GM21737 (cell line): ENCODE measurements around the gene TMCC1.
"Not testable (repeated sequence)": the region's sequence is repeated elsewhere in the genome, so short reads cannot be mapped to it uniquely, and the experiment has no call there.

Source experiments
- ATAC-seq: cut with Tn5 transposase; IDR thresholded peaks from one replicate; pipeline ENCODE4 v1.9.1; 2021; ENCODE audit warnings: mild to moderate bottlenecking, moderate library complexity; ENCODE audit not compliant: unreplicated experiment

The TMCC1 gene

DNA sequence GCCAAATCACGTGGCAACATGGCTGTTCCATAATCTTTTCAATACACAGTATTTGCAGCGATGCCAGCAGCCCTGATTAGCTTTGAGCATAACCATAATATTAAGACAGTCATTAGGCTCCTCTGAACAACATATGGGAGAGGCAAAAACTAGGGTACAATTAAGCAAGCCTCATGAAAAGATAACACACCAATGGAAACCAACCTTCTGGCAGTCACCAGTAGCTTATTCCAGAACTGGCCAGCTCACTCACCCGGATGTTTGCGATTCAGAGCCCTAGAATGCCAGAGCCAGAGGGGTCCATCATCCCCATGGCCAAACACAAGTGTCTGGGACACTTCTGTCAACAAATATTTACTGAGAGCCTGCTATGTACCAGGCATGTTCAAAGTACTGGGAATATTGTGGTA, 238.2 kb downstream of the TMCC1 start:
- no peak for ATAC-seq

DNA sequence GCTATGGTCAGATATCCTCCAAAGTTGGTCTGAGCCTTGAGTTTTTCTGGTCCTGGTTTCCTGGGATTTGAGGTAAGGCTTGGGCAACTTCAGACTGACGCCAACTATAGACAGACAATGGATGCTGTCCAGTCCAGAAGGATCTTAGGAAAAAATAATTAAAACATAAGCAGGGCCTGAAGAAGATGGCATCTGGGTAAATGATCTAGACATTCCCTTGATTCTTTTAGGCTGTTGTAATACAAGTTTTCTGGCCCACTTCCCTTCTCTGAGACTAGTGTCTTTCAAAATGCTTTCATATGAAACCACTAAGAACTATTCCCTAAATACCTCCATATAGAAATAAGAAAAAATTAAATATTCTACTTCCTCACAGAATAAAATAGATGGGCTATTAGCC, 239.4 kb downstream of the TMCC1 start:
- no peak for ATAC-seq

DNA sequence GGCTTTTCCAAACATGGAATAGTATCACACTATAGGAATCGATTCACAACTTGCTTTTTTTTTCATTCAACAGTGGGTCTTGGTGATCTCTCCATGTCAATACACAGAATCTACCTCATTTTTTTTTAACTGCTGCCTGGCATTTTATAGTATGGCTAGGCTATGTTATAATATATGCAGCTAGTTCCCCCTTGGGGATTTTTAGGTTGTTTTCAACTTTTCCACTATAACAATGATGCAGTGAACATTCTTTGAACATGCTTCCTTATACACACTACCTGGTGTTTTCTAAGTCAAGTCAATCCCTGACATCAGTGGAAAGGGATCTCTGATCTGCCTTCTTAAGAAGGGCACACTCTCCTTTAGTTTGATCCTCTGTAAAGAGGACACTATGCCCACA, 240.5 kb downstream of the TMCC1 start:
- ATAC-seq = no peak

DNA sequence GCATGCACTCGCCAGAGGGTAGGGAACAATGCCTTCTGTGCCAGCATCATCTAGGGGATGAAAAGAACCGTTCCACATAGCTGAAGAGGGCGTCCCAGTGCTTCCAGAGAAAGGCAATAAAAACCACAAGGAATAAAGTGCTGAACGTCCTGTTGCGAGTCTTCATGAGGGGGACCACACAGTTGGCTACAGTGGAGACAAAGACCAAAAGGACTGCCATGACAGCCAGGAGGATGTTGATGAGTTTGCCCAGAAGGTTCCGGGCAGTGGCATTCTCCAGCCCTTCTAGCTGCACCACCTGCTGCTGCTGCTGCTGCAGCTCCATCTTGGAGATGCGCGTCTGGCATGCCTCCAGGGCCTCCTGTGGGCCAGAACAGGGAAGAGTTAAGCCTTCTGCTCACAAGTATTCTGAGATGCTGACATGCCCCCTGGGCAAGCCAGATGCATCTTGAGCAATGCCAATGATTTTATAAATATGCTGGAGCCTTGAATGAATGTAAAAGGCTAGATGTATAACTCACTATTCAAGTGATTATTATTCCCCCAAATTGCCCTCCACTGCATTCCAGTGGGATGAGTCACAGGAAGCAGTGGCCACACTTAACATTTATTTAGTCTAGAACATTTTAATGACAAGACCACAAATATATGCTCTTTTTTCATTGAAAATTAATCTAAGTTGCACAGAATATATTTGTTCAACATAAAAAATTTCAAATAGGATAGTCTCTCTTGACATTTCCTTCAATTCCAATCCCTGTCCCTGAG, 241.9 kb downstream of the TMCC1 start:
- ATAC-seq = no peak

DNA sequence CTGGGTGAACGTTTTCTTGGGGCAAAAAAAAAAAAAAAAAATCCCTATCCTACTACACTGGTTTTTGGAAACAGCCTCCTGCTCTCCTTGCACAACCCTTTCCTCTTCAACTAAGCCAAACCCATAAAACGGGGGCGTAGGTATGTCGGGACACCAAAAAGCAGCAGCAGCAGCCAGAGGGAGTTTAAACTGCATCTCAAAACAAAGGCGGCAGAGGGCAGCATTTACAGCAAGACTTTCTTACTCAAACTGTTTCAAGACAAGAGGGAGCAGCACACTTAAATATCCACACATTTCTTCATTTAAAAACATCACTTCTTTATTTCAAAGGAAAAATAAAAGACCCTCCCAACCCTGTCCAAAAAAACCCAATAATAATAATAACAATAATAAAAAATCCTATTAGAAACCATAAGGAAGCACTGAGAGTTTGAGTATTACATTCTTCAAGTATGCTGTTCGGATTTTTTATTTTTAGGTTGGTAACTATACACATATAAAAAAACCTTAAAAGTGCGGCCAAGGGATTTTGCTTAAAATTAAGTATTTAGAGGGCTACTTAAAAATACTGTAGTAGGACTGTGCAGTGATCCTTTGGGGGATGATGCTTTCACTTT, 243.1 kb downstream of the TMCC1 start:
- no peak for ATAC-seq

DNA sequence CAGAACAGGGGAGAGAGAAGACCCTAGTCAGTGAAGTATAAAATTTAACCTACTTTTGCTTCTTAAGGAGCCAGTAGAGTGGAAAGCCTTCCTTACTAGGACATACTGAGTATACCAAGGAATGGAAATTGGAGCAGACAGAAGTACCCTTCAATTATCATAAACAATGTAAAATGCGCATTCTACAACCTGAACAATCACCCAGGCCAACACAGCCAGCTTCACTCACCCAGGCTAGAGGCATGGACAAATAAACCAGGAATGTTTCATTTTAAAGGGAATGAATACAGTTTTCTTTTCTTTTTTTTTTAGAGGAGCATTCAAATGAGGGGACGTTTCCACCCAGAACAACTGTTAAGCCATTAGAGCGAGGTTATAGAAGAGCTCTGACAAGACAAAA, 245.1 kb downstream of the TMCC1 start:
- ATAC-seq = no peak

DNA sequence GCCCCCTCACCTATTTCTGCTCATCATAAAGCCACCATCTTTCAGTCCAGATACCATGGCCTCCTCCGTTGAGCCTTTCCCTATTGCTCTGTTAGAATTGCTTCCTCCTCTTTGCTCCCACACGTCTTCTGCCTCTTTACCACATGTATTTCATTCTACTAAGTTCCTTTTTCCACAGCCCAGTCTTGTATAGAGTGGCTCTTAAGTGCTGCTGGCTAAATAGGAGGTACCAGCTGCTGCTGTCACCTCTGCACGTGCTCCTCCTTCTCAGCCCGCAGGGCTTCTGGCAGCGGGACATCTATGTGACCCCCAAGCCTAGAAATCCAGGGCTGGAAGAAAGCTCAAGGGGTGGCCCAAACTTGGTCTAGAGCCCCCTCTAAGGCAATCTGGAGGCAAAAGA, 248.2 kb downstream of the TMCC1 start:
- no peak for ATAC-seq

DNA sequence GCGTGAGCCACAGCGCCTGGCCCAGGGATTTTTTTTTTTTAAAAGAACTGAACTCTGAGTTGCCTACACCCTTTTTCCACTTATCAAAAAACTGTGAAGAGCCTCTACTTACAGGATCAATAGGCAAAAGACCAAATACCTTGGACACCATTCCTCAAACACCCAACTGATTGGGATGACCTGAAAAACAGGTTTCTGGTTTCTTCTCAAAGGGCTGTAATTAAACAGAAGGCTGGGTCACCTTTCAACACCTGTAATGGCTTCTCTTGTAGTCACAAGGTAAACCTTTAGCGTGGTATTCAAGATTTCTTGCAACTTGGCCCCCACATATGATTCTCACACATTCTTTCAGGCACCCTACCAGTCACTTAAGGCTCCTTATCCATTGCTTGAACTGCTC, 248.7 kb downstream of the TMCC1 start:
- ATAC-seq = no peak

DNA sequence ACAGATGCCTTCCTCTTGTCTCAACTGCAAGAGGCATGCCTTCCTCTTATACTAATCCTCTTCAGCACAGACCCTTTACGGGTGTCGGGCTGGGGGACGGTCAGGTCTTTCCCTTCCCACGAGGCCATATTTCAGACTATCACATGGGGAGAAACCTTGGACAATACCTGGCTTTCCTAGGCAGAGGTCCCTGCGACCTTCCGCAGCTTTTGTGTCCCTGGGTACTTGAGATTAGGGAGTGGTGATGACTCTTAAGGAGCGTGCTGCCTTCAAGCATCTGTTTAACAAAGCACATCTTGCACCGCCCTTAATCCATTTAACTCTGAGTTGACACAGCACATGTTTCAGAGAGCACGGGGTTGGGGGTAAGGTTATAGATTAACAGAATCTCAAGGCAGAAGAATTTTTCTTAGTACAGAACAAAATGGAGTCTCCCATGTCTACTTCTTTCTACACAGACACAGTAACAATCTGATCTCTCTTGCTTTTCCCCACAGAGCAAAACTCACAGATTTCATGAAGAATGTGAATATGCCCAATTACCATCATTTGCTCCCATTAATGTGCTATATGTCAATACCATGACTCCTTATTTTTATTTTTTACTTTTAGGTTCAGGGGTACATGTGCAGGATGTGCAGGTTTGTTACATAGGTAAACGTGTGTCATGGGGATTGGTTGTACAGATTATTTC, 251.8 kb downstream of the TMCC1 start:
- not testable (repeated sequence) for ATAC-seq

DNA sequence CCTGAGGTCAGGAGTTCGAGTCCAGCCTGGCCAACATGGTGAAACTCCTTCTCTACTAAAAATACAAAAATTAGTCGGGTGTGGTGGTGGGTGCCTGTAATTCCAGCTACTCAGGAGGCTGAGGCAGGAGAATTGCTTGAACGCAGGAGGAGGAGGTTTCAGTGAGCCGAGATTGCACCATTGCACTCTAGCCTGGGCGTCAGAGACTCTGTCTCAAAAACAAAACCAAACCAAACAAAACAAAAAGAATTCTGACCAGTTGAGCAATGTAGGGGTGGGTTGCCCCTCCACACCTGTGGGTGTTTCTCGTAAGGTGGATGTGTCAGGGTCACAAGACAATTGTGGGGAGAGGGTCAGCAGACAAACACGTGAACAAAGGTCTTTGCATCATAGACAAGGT, 252.5 kb downstream of the TMCC1 start:
- ATAC-seq = not testable (repeated sequence)

DNA sequence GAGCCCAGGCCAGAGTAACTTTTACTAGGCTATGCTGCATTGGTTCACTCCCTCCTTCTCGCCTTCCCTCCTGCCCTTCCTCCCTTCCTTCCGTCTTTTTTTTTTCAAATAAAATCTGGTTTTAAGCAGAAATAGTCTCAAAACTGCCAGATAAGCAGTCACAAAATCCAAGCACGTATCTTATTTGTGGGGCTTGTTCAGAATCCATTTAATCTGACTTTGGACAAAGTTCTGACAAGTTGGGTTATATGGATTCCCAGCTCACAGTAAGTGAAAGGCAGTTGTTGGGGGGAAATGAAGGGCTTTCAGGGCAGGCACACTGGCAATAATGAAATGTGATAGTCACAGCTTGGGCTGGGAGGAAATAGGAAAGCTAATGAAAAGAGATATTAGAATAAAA, 255.0 kb downstream of the TMCC1 start:
- no peak for ATAC-seq

DNA sequence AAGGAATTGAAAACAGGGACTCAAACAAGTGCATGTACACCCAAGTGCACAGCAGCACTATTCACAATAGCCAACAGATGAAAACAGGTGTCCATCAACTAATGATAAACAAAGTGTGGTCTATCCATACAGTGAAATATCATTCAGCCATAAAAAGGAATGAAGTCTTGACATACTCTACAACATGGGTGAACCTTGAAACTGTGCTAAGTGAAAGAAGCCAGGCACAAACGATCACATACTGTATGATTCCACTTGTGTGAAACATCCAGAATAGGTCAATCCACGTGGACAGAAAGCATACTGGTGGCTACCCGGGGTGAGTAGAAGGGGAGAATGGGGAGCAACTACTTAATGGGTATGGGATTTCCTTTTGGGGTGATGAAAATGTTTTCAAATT, 257.4 kb downstream of the TMCC1 start:
- ATAC-seq = no peak

DNA sequence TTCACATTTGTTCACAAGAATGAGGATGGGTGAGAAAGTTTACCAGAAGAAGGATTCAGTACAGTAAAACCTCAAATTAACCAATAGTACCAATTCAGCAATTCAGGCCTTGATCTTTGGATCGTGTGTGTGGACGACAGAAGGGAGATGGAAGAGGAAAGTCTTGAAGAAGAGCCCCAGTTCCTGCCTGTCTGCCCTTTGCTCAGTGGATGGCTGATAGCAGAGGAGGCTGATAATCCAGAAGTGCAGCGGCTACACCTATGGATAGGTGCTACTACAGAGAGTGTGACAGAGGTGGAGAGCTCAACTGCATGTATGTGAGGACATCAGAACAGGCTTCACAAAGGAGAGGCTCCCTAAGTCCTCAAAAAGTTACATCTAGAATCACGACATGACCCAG, 257.9 kb downstream of the TMCC1 start:
- ATAC-seq = no peak

DNA sequence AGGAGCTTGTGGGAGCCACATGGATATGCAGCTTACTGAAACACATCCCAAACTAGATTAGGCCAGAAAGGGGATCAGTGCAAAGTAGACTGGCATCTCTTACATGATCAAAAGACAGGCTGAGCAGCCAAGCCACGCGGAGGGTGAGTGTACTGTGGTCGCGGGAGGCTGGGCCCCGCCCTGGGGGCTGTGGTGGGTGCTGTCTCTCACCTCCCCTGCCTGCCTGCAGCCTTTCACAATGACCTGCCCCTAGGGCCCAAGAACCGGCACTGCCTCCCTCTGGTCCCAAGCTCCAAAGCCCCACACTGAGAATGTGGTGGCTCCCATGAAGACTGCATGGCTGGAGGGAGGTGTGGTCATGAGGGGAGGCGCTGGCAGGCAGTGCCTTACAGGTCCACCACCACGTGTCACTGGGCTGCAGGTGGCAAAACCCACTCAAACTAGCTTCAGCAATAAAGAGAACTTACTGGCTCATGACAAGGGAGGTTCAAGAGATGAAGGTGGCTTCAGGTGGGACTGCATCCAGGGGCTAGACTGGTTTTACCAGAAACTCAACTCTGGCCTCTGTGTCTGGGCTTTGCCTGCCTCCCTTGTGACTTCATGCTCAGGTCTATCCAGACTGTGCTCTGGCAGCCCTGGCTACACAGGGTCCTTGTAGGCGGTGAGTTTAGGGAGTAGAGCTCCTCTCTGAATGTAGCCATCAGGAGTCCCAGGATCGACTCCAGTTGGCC, 259.6 kb downstream of the TMCC1 start:
- no peak for ATAC-seq

DNA sequence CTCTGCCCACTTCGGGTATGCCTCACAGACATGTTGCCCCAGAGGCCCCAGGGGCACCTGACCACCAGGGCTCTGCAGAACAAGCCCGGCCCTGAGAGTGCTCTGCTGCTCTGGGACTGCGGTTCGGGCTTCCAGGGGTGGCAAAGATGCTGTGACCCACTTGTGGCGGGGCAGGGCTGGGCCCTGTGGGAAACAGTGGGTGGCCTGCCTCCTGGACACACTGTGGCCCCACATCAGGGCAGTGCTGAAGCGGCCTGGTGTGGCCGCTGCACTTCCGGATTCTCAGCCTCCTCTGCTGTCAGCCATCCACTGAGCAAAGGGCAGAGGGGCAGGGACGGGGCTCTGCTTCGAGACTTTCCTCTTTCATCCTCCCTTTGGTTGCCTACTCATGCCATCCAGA, 260.5 kb downstream of the TMCC1 start:
- ATAC-seq = no peak

DNA sequence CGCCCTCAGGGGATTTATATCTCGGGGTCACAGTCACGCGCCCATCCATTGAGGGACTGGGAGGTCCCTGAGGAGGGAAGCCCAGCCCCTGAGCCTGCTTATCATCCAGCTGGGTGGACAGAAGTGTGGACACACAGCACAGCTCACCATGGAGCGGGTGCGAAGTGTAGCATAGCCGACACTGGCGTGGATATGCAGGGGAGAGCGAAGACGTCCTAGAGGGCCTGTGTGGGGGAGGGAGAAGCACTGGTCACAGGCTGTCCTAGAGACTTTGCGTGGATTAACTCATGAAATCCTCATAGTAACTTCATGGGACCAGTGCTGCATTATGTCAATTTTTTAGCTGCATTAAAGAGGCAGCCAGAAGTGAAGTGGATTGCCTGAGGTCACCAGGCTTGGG, 261.0 kb downstream of the TMCC1 start:
- no peak for ATAC-seq

DNA sequence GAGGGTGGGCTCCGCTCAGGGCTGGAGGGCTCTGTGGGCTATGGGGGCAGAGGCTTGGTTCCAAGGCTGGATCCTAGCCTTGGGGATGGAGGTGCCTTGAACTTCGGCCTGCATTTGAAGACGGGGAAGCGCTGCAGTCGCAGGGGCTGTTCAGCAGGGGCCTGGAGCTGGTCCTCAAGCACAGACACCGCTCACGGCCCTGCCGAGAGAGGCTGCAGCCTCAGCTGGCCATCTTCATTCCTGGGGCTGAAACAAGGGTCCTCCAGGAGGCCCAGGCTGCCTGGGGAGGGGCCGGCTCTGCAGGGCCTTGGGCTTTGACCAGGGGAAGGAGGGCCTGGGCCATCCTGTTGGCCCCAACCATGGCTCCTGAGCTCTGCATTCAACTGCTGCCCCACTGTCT, 261.5 kb downstream of the TMCC1 start:
- no peak for ATAC-seq

DNA sequence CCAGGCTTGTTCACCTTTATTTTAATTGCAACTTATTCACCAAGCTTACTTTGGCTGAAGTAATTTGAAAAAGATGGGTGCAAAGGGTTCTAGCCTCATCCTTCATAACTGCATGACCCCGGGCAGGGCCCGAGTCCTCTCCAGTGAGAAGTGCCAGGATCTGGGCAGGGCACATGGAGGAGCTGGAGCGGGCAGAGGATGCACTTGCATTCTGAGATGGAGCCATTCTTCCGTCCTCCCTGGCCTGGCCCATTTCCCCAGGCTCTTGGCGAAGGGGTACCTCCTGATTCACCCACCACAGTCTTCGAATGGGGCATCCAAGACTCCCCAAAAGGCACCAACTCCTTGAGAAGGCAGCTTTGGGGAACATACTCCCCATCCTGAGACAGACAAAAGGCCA, 264.5 kb downstream of the TMCC1 start:
- ATAC-seq = no peak

DNA sequence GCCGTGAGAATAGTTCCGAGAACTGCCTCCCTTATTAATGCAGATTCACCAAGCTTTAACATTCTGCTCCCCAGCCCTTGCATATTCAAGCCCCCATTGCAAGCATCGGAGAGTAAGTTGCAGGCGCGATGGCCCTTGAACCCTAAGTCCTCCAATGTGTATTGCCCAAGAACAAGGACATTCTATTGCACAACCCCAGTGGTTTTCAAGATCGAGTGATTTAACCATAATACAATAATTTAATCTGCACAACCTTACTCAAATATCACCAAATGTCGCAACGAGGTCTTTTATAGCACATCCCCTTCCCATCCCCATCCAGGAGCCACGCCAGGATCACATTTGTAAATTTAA, 265.4 kb downstream of the TMCC1 start:
- no peak for ATAC-seq

DNA sequence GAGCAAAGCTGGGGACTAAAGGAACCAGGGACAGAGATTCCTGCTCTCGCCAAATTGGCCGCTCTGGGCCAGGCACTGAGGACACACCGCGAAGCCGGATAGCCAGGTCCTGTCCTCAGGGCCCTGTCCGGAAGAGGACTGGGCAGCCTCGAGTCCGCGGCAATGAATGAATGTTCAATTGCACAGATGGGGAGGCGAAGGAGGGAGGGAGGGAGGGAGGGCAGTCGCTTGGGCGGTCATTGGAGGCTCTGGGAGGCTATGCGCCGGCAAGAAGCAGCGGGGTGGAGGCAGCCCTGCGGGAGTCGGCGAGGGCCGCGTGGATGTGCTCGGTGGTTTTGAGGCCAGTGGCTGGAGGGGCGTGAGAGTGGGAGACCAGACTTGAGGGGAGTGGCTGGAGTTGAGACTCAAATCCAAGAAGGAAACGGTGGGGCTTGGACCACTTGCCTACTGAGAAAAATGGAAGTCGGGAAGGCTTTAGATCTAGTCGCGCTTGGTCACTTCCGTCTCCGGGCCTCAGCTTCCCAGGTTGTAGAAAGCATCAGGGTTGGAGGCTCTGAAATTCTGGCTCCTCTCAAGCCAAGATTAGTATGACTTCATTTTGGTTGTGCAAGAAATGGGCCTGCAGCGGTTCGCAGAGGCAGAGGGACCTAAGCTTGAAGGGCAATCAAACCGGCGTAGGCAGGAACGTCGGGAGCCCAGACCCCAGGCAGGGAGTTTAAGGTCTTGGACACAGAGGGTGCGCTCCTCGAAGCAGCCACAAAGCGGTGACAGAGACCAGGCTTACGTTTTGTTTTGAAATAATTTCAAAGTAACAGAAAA, 266.0 kb downstream of the TMCC1 start:
- ATAC-seq = no peak
